ENCODE data around the gene NCK2. TPM values are rescaled to one million over a fixed set of nuclear protein-coding genes. Genes with fewer than 3 reads are reported as not detected.
A peak's percentile ranks its signal among the peaks of the same experiment; 100 is the strongest.

Gene NCK2
- total and polyA plus RNA-seq, 2 of the 13 experiments (the other 11 are each of a cell fraction or from before 2014, with no cell fraction given) = 14.8 to 23.5 TPM

GRCh38 chr2:105877945-105878344 lies 133.2 kb downstream of the NCK2 start (continued):
- TF ChIP-seq TFAP4 (IDR thresholded peaks at IDR 0.05; ENCODE audit: borderline replicate concordance, low read depth) (peak; percentile 56; the same call in 1 of the 2 replicates), ZZZ3 (CRISPR knock-in tag; IDR thresholded peaks at IDR 0.05; ENCODE audit: borderline replicate concordance) (no peak), SOX6 (IDR thresholded peaks at IDR 0.05) (no peak), SOX6 (CRISPR knock-in tag; IDR thresholded peaks at IDR 0.05) (peak; percentile 46; the same call in 1 of the 2 replicates)

- ChIA-PET CTCF (ENCODE audit: low intra/inter-chr PET ratio, low total read pairs) (no interaction called here), POLR2A (no interaction called here)
- H2AFZ ChIP-seq (ENCODE audit: low read length) = no peak overlapping the region
- TF ChIP-seq CBX1 (IDR thresholded peaks at IDR 0.05; ENCODE audit: low read depth) (no peak), ZNF513 (CRISPR knock-in tag; conservative IDR thresholded peaks at IDR 0.05) (no peak), ZFP1 (CRISPR knock-in tag; IDR thresholded peaks at IDR 0.05) (no peak), ELF1 (CRISPR knock-in tag; IDR thresholded peaks at IDR 0.05) (no peak), ADNP (CRISPR knock-in tag; IDR thresholded peaks at IDR 0.05) (no peak), TRAFD1 (CRISPR knock-in tag; IDR thresholded peaks at IDR 0.05; ENCODE audit: borderline replicate concordance) (no peak), ZMYM4 (CRISPR knock-in tag; IDR thresholded peaks at IDR 0.05) (no peak)
- ATAC-seq (no peak), DNase-seq (ENCODE audit: low spot score) (no peak), FAIRE-seq (no peak)
- H3K4me1 ChIP-seq (ENCODE audit: insufficient read depth, low read length) = peaks cover 26% of the 10 kb centered on the region
- WGBS (ENCODE audit: low lambda C conversion rate) = 95% methylated on average over 15 of the region's 15 CpGs
- H3K27ac ChIP-seq (ENCODE audit: extremely low read length, insufficient read depth, low read length) = no peak overlapping the region
- H3K36me3 ChIP-seq (replicated peaks in 1 of 2; ENCODE audit: control insufficient read depth in 1 of 2, insufficient read depth in 2 of 2, low read length in 2 of 2) = peaks cover 3 to 10% of the 10 kb centered on the region in 2 experiments; a peak in 2 of 5 replicates
- H3K9me3 ChIP-seq (ENCODE audit: low read length) = no peaks in the 10 kb centered on the region
- intact Hi-C loops (cut with micrococcal nuclease; ENCODE audit: unreplicated experiment) = loop anchor here (5.0 kb wide), 1 partner anchor 132 kb away; no protein-coding TSS in a partner anchor
- BruUV-seq (replicated peaks) = no TSS peak
- H4K20me1 ChIP-seq (ENCODE audit: insufficient read depth, low read length) = no peaks in the 10 kb centered on the region
- H3K79me2 ChIP-seq (ENCODE audit: insufficient read depth, low read length) = no peaks in the 10 kb centered on the region
- H3K9ac ChIP-seq (ENCODE audit: insufficient read depth, low read depth, low read length) = no peak overlapping the region
- no peak overlapping the region for H3K4me2 ChIP-seq (ENCODE audit: low read depth, low read length)
- H3K27me3 ChIP-seq (ENCODE audit: control insufficient read depth in 1 of 2, insufficient read depth in 2 of 2, low read length in 2 of 2) = no peaks in the 10 kb centered on the region
- no peak overlapping the region for H3K4me3 ChIP-seq (replicated peaks in 1 of 3; ENCODE audit: insufficient read depth in 1 of 3, low read depth in 2 of 3, low read length in 3 of 3)
- in situ Hi-C loops (cut with HindIII; ENCODE audit: extremely low pct_ligation_motif_present, low pct_unique_long_range_greater_than_20kb) = no loop called here
Observed at GRCh38 chr2:105879106-105879802, 134.5 kb downstream of the NCK2 start.

All from HepG2 (cell line).